ENCODE data around the gene GLRX5.

Gene GLRX5

GRCh38 chr14:95534299-95535225, at the start of gene GLRX5:
GLRX5 (plus strand) TSS chr14:95535050; CDS start chr14:95535090, 40 bp downstream.
- TF ChIP-seq CTCF (IDR thresholded peaks at IDR 0.05) = no peak
- Histone ChIP-seq H3K9me3 (ENCODE audit: control insufficient read depth, low read length) (no peaks in the 10 kb centered on the region), H3K27ac (peak within 1 kb of the TSS; percentile 56), H3K4me1 (peaks cover 14% of the 10 kb centered on the region), H3K4me3 (ENCODE audit: low read depth, low read length) (peak within 1 kb of the TSS; percentile 88), H3K4me2 (ENCODE audit: low read length) (peak within 1 kb of the TSS; percentile 85), H2AFZ (peak within 1 kb of the TSS; percentile 84), H3K27me3 (ENCODE audit: control insufficient read depth, insufficient read depth, low read length) (no peaks in the 10 kb centered on the region), H3K79me2 (peaks cover 37% of the 10 kb centered on the region), H3K36me3 (ENCODE audit: control insufficient read depth, insufficient read depth, low read length) (no peaks in the 10 kb centered on the region), H3K9ac (peak within 1 kb of the TSS; percentile 47)

GRCh38 chr14:95485222-95485819, 49.5 kb upstream of the GLRX5 start:
- no peaks in the 10 kb centered on the region for H3K79me2 ChIP-seq
- no peak overlapping the region for H3K4me2 ChIP-seq (ENCODE audit: low read length)
- H3K27me3 ChIP-seq (ENCODE audit: control insufficient read depth, insufficient read depth, low read length) = no peaks in the 10 kb centered on the region
- H3K4me1 ChIP-seq = no peaks in the 10 kb centered on the region
- no peak overlapping the region for H2AFZ ChIP-seq
- H3K27ac ChIP-seq = no peak overlapping the region
- H3K9me3 ChIP-seq (ENCODE audit: control insufficient read depth, low read length) = no peaks in the 10 kb centered on the region
- H3K4me3 ChIP-seq (ENCODE audit: low read depth, low read length) = no peak overlapping the region
- H3K36me3 ChIP-seq (ENCODE audit: control insufficient read depth, insufficient read depth, low read length) = no peaks in the 10 kb centered on the region
- no peak overlapping the region for H3K9ac ChIP-seq
- TF ChIP-seq CTCF (IDR thresholded peaks at IDR 0.05) = no peak

DNA sequence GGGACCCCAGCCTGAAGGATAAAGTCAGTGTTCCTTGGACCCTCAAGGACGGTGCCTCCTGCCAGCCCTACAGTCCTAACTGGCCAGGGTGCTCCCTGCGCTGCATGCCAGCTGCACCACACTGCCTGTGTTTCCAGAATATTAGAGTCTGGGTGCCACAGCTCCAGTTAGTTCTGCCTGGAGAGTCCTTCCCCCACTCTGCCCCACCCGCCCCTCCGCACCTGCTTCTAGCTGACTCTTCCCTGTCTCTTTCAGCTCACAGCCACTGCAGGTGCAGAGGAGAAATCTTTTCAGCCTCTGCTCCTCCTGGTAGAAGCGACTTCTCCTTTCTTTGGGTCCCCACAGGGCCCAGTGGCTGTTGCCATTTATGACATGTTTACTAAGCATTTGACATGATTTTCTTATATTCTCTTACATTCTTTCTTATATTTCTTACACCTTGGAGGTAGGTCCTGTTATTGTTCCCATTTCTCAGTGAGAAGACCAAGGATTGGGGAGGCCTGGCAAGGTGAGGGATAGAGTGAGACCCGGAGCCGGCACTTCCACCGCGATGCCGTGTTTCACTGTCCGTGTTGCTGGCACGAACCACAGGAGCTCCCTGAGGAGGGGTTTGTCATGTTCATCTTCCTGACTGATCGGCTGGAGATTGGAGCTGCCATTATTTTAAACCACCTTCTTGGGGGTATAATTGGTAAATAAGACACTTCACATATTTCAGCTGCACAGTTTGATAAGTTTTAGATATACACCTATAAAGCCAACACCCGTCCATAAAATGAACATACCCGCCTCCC, 47.8 kb upstream of the GLRX5 start:
- H3K79me2 ChIP-seq = no peaks in the 10 kb centered on the region
- H3K9me3 ChIP-seq (ENCODE audit: control insufficient read depth, low read length) = no peaks in the 10 kb centered on the region
- no peak for TF ChIP-seq CTCF (IDR thresholded peaks at IDR 0.05)
- no peak overlapping the region for H2AFZ ChIP-seq
- H3K4me2 ChIP-seq (ENCODE audit: low read length) = no peak overlapping the region
- H3K36me3 ChIP-seq (ENCODE audit: control insufficient read depth, insufficient read depth, low read length) = no peaks in the 10 kb centered on the region
- no peak overlapping the region for H3K27ac ChIP-seq
- H3K27me3 ChIP-seq (ENCODE audit: control insufficient read depth, insufficient read depth, low read length) = no peaks in the 10 kb centered on the region
- no peaks in the 10 kb centered on the region for H3K4me1 ChIP-seq
- H3K4me3 ChIP-seq (ENCODE audit: low read depth, low read length) = no peak overlapping the region
- H3K9ac ChIP-seq = no peak overlapping the region

- H3K4me2 ChIP-seq (ENCODE audit: low read length) = no peak overlapping the region
- no peaks in the 10 kb centered on the region for H3K36me3 ChIP-seq (ENCODE audit: control insufficient read depth, insufficient read depth, low read length)
- no peak overlapping the region for H3K9ac ChIP-seq
- no peak overlapping the region for H3K4me3 ChIP-seq (ENCODE audit: low read depth, low read length)
- no peaks in the 10 kb centered on the region for H3K27me3 ChIP-seq (ENCODE audit: control insufficient read depth, insufficient read depth, low read length)
- H2AFZ ChIP-seq = no peak overlapping the region
- TF ChIP-seq CTCF (IDR thresholded peaks at IDR 0.05) = no peak
- no peak overlapping the region for H3K27ac ChIP-seq
- no peaks in the 10 kb centered on the region for H3K4me1 ChIP-seq
- no peaks in the 10 kb centered on the region for H3K9me3 ChIP-seq (ENCODE audit: control insufficient read depth, low read length)
- H3K79me2 ChIP-seq = no peaks in the 10 kb centered on the region
Observed at GRCh38 chr14:95487669-95488084, 47.2 kb upstream of the GLRX5 start.

Measured in parathyroid adenoma (tissue), 2 donors.